HFF-Myc (cell line): ENCODE measurements around the gene CPNE9.
A peak's percentile ranks its signal among the peaks of the same experiment; 100 is the strongest.

Source experiments
- DNase-seq: peaks from one replicate; pipeline ENCODE4 v3.0.0-alpha.2; 2011; ENCODE audit warnings: low read depth; ENCODE audit errors: extremely low read depth
- H3K4me3 ChIP-seq: replicated peaks from 2 replicates; pipeline ENCODE4 v1.5.1; 2011; ENCODE audit warnings: low read depth, mild to moderate bottlenecking, control low read depth, low read length
- CTCF ChIP-seq: IDR thresholded peaks from 2 replicates; pipeline ENCODE4 v1.5.1; 2012; ENCODE audit warnings: mild to moderate bottlenecking, low read depth, low read length, control low read depth; ENCODE audit errors: missing control alignments

CPNE9 gene

DNA sequence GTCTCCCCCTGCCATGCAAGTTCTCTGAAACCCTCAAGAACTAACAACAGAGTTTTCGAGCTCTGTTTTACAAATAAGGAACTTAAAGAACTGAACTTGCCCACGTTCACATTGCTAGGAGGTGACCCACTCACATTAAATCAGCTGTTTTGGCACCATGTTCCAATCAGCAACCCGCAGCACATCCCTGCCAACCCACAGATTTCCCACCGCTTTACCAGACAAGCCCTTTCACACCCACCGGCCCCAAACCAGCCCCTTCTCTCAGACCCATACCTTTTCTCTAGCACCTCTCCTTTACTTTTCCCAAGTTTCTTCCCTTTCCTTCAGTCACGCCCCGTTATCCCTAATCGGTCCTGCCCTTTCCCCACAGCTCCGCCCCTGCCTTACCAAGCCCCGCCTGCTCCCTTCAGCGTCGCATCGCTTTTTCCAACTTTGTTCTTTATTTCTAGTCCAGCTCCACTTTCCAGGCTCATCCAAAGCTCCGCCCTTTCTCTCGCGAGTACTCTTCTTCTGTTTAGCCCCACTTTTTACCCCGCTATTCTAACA, 27.1 kb downstream of the CPNE9 start:
- DNase-seq: no peak
- TF ChIP-seq CTCF: no peak
- peak overlapping the region; percentile 95 for H3K4me3 ChIP-seq

GRCh38 chr3:9731206-9732079, 27.8 kb downstream of the CPNE9 start, which contains the start of gene BRPF1:
TSS of gene BRPF1 (plus strand) at chr3:9731735. CDS start at chr3:9734141, 2,406 bp downstream.
- H3K4me3 ChIP-seq: peak within 1 kb of the TSS; percentile 95
- no peak for TF ChIP-seq CTCF
- DNase-seq: peak; percentile 93

DNA sequence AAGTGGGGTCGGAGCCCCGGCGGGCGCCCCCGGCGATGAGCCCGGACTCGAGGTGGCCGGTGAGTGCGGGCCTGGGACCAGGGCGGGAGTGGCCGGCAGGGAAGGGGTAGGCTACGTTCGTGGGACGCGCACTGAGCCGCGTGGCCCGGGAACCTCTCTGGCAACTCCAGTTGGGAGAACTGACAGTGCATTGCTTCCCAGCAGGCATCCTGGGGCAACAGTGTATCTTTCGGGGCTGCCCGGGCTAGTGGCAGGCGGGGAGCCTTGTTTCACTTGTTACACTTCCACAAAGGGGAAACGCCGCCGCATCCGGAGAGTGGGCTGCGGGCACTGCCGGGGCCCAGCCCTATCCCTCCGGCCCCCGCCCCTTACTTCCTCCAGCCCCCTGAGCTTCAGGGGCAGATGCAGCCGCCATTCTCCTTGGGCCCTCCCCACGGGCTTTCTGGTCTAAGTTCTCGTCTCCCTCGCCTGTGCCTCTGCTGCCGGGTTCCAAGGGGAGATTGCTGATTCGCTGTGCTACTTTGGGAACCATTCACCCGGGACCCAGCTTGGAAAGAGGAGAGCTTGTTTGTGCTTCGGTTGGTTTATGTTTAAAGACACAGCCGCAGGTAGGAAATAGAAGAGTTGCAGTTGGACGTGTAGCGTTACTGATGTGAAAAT, 28.6 kb downstream of the CPNE9 start:
- DNase-seq: no peak

GRCh38 chr3:9732740-9733115, 29.1 kb downstream of the CPNE9 start:
- no peak for DNase-seq
- peak overlapping the region; percentile 95 for H3K4me3 ChIP-seq
- TF ChIP-seq CTCF: no peak

More for the DNA sequence above, 28.6 kb downstream of the CPNE9 start:
- TF ChIP-seq CTCF: no peak
- peak overlapping the region; percentile 95 for H3K4me3 ChIP-seq

DNA sequence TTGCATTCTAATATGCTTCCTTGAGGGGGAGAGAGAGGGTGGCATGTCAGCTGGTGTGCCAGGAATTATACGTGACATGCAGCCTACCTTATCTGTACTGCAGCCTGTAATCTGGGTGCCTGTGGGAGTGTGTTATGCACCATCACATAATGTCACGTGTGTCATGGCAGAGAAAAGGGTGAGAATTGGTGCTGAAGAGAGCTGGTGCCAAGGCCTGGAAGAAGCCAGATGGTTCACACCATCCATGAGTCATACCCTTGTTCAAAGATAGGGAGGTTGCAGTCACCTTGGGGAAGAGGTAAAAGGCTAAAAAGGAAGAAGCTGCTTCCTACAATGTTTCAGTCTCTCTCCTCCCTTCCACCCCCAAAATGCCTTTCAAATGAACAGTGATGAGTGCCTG, 33.2 kb downstream of the CPNE9 start:
- no peak for TF ChIP-seq CTCF
- H3K4me3 ChIP-seq: no peak overlapping the region
- no peak for DNase-seq

- TF ChIP-seq CTCF: no peak
- DNase-seq: no peak
- no peak overlapping the region for H3K4me3 ChIP-seq
Measured at GRCh38 chr3:9739181-9739580, 35.5 kb downstream of the CPNE9 start.
